K562 (cell line): Measurements from ENCODE around the gene SPATA2L. TPM values are rescaled to one million over a fixed set of nuclear protein-coding genes. Genes with fewer than 3 reads are reported as not detected.

Source experiments
- CTCFL ChIP-seq: IDR thresholded peaks from 2 replicates; pipeline ENCODE4 v1.6.1; 2011; ENCODE audit warnings: borderline replicate concordance, low read depth, mild to moderate bottlenecking, moderate library complexity, low read length; ENCODE audit not compliant: insufficient read depth, poor library complexity, severe bottlenecking
- DIDO1 ChIP-seq: fragments of 450-650 bp; IDR thresholded peaks from 2 replicates; pipeline ENCODE4 v1.6.1; 2016; ENCODE audit warnings: low read depth, missing biosample characterization, missing genetic modification characterization
- FOXM1 ChIP-seq, 2 experiments: fragments of 450-650 bp in 1 of 2; sonication (generic) in 1 of 2; formaldehyde crosslinking in 1 of 2; IDR thresholded peaks; 2 replicates each; pipeline versions ENCODE4 v1.6.1 to v1.9.0; 2017 to 2022; ENCODE audit warnings: low read depth in 2 of 2, mild to moderate bottlenecking in 2 of 2, missing genetic modification reagents in 1 of 2, moderate library complexity in 1 of 2
- NELFE ChIP-seq: IDR thresholded peaks from 2 replicates; pipeline ENCODE4 v1.6.1; 2011; ENCODE audit warnings: mild to moderate bottlenecking; ENCODE audit not compliant: insufficient read depth, insufficient read length
- PHF8 ChIP-seq: fragments of 200-600 bp; sonication (generic); IDR thresholded peaks from 2 replicates; pipeline ENCODE4 v1.6.1; 2012; ENCODE audit warnings: mixed run types, mild to moderate bottlenecking, inconsistent platforms, low read length, moderate library complexity, borderline replicate concordance
- RBFOX2 ChIP-seq: fragments of 200-400 bp; formaldehyde crosslinking; IDR thresholded peaks from 2 replicates; pipeline ENCODE4 v1.6.1; 2017; ENCODE audit warnings: low read depth, mild to moderate bottlenecking, low read length, moderate library complexity
- RCOR1 ChIP-seq, 2 experiments: IDR thresholded peaks; 2 replicates each; pipeline ENCODE4 v1.6.1; 2012; ENCODE audit warnings: low read depth in 2 of 2, low read length in 2 of 2, borderline replicate concordance in 1 of 2, improper control_type of control experiment in 1 of 2
- SIN3A ChIP-seq, 2 experiments: fragments of 150-350 bp in 1 of 2; IDR thresholded peaks; 2 replicates each; pipeline ENCODE4 v1.6.1; 2011 to 2016; ENCODE audit warnings: borderline replicate concordance in 2 of 2, low read depth in 2 of 2, low read length in 2 of 2, mild to moderate bottlenecking in 2 of 2, moderate library complexity in 2 of 2; ENCODE audit not compliant: control insufficient read depth in 1 of 2
- SRSF7 ChIP-seq: fragments of 200-400 bp; formaldehyde crosslinking; optimal IDR thresholded peaks from 2 replicates; pipeline ENCODE3; 2017; ENCODE audit warnings: mild to moderate bottlenecking, low read depth, low read length
- SRSF9 ChIP-seq: fragments of 200-400 bp; formaldehyde crosslinking; IDR thresholded peaks from 2 replicates; pipeline ENCODE4 v1.6.1; 2017; ENCODE audit warnings: low read depth, low read length, borderline replicate concordance
- ZNF324 ChIP-seq: fragments of 250-450 bp; sonication (Bioruptor Pico); IDR thresholded peaks from 2 replicates; pipeline ENCODE4 v1.4.0; 2020; ENCODE audit warnings: mild to moderate bottlenecking
- ZNF75A ChIP-seq: fragments of 450-650 bp; formaldehyde crosslinking; IDR thresholded peaks from 2 replicates; pipeline ENCODE4 v1.4.0; 2020; ENCODE audit warnings: mild to moderate bottlenecking
- polyA plus RNA-seq, 8 experiments: library from polyadenylated mRNA; depleted of rRNA in 4 of 8; stranded (reverse) in 5 of 8; unstranded in 3 of 8; fragments of >200 nt; fragmentation: Nextera tagmentation in 2 of 8; fragmentation: Illumina TruSeq in 1 of 8; extraction: Ambion mirVana in 2 of 8; extraction: Trizol in 1 of 8; gene quantifications; 2 replicates each; pipeline versions ENCODE4 v1.2.1 to v1.2.3, GENCODE V29; 2011 to 2014; ENCODE audit warnings: inconsistent platforms in 1 of 8, missing spikeins in 1 of 8
- total RNA-seq, 7 experiments: library from RNA; depleted of rRNA in 6 of 7; stranded (reverse); fragments of >200 nt in 6 of 7; fragmentation: Illumina TruSeq in 2 of 7; extraction: Trizol in 2 of 7; gene quantifications; 2 replicates each; pipeline versions ENCODE4 v1.2.1 to v1.2.3, GENCODE V29; 2011 to 2021; ENCODE audit warnings: low replicate concordance in 1 of 7
- TF ChIP-seq, protein P1 (sequence below): sonication (generic); formaldehyde crosslinking; IDR thresholded peaks from 2 replicates; pipeline ENCODE4 v1.8.0; 2022; ENCODE audit warnings: mild to moderate bottlenecking, missing genetic modification reagents
- TF ChIP-seq, protein P2 (sequence below): sonication (generic); formaldehyde crosslinking; IDR thresholded peaks from 2 replicates; pipeline ENCODE4 v1.8.0; 2022; ENCODE audit warnings: missing genetic modification reagents, mild to moderate bottlenecking, borderline replicate concordance
- TF ChIP-seq, protein P3 (sequence below): fragments of 450-650 bp; formaldehyde crosslinking; IDR thresholded peaks from 2 replicates; pipeline ENCODE4 v1.4.0; 2020; ENCODE audit warnings: mild to moderate bottlenecking

The SPATA2L gene
- total and polyA plus RNA-seq, 9 of the 15 experiments (the other 6 are each of a cell fraction or from before 2014, with no cell fraction given), result 0.13 to 19.2 (median 4.8) TPM; not detected in 1

DNA sequence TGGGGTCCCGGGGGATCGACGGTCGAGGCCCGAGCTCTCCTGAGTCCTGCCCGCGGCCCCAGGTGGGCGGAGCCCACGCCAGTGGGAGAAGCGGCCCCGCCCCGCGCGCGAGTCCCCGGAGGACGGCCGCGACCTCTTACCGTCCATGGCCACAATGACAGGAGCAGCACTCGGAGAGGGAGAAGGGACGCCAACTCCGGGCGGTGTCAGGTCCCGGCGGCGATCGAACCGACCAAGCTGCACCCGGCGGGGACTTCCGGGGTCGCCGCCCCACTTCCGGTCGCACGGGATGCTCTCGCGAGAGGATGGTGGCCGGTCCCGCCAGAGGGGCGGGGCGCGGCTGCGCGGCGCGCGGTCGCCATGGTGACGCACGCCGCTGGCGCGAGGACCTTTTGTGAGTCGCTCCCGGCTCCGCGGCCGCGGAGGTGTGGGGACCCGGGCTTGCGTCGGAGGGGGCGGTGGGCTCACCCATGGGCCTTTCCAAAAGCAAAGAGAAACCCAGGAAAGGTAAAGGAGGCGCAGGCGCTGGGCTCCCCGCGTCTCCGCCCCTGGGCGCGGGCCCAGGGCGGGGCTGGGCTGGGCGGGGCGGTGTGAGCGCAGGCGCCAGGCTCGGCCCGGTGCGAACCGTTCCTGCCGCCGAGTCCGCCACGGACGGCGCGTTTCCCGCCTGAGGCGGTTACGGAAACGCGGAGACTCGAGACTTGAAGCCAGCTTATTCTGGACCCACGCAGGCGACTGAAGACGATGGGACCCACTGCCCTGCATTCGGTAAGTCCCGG lies 43.9 kb downstream of the SPATA2L start, which contains the start of the genes CHMP1A and SPATA33 (continued):
- peak; percentile 89 for TF ChIP-seq RBFOX2
- no peak for TF ChIP-seq SRSF9
- TF ChIP-seq CTCFL, result no peak
- peak; percentile 87 to 96 for TF ChIP-seq SIN3A (IDR thresholded peaks at IDR 0.05; ENCODE audit: borderline replicate concordance in 2 of 2, control insufficient read depth in 1 of 2, low read depth in 2 of 2, low read length in 2 of 2)
- TF ChIP-seq, protein P1, sequence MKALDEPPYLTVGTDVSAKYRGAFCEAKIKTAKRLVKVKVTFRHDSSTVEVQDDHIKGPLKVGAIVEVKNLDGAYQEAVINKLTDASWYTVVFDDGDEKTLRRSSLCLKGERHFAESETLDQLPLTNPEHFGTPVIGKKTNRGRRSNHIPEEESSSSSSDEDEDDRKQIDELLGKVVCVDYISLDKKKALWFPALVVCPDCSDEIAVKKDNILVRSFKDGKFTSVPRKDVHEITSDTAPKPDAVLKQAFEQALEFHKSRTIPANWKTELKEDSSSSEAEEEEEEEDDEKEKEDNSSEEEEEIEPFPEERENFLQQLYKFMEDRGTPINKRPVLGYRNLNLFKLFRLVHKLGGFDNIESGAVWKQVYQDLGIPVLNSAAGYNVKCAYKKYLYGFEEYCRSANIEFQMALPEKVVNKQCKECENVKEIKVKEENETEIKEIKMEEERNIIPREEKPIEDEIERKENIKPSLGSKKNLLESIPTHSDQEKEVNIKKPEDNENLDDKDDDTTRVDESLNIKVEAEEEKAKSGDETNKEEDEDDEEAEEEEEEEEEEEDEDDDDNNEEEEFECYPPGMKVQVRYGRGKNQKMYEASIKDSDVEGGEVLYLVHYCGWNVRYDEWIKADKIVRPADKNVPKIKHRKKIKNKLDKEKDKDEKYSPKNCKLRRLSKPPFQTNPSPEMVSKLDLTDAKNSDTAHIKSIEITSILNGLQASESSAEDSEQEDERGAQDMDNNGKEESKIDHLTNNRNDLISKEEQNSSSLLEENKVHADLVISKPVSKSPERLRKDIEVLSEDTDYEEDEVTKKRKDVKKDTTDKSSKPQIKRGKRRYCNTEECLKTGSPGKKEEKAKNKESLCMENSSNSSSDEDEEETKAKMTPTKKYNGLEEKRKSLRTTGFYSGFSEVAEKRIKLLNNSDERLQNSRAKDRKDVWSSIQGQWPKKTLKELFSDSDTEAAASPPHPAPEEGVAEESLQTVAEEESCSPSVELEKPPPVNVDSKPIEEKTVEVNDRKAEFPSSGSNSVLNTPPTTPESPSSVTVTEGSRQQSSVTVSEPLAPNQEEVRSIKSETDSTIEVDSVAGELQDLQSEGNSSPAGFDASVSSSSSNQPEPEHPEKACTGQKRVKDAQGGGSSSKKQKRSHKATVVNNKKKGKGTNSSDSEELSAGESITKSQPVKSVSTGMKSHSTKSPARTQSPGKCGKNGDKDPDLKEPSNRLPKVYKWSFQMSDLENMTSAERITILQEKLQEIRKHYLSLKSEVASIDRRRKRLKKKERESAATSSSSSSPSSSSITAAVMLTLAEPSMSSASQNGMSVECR, result peak; percentile 95
- peak; percentile 89; the same call in 1 of the 2 replicates for TF ChIP-seq PHF8
- TF ChIP-seq ZNF324, result peak; percentile 99
- TF ChIP-seq RCOR1 (IDR thresholded peaks at IDR 0.05; ENCODE audit: borderline replicate concordance in 1 of 2, low read depth in 2 of 2, low read length in 2 of 2), result no peak; a peak in 1 of 4 replicates
- no peak for TF ChIP-seq DIDO1 (tag)
- TF ChIP-seq NELFE, result no peak
- TF ChIP-seq FOXM1 (IDR thresholded peaks at IDR 0.05; ENCODE audit: low read depth), result no peak
- TF ChIP-seq FOXM1 (CRISPR knock-in tag; IDR thresholded peaks at IDR 0.05; ENCODE audit: low read depth), result no peak
- TF ChIP-seq SRSF7, result no peak
- peak; percentile 74; the same call in 1 of the 2 replicates for TF ChIP-seq ZNF75A
- TF ChIP-seq, protein P2, sequence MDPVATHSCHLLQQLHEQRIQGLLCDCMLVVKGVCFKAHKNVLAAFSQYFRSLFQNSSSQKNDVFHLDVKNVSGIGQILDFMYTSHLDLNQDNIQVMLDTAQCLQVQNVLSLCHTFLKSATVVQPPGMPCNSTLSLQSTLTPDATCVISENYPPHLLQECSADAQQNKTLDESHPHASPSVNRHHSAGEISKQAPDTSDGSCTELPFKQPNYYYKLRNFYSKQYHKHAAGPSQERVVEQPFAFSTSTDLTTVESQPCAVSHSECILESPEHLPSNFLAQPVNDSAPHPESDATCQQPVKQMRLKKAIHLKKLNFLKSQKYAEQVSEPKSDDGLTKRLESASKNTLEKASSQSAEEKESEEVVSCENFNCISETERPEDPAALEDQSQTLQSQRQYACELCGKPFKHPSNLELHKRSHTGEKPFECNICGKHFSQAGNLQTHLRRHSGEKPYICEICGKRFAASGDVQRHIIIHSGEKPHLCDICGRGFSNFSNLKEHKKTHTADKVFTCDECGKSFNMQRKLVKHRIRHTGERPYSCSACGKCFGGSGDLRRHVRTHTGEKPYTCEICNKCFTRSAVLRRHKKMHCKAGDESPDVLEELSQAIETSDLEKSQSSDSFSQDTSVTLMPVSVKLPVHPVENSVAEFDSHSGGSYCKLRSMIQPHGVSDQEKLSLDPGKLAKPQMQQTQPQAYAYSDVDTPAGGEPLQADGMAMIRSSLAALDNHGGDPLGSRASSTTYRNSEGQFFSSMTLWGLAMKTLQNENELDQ (CRISPR knock-in tag), result no peak
- TF ChIP-seq, protein P3, sequence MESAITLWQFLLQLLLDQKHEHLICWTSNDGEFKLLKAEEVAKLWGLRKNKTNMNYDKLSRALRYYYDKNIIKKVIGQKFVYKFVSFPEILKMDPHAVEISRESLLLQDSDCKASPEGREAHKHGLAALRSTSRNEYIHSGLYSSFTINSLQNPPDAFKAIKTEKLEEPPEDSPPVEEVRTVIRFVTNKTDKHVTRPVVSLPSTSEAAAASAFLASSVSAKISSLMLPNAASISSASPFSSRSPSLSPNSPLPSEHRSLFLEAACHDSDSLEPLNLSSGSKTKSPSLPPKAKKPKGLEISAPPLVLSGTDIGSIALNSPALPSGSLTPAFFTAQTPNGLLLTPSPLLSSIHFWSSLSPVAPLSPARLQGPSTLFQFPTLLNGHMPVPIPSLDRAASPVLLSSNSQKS (CRISPR knock-in tag), result no peak
